Thoracic aorta endothelial cell (primary cell): ENCODE results near the gene EEF1AKMT1. TPM values are rescaled to one million over a fixed set of nuclear protein-coding genes. Genes with fewer than 3 reads are reported as not detected.

Source experiments
- total RNA-seq: library from RNA; depleted of rRNA; stranded (reverse); fragments of >200 nt; gene quantifications from 2 replicates; pipeline ENCODE4 v1.2.3, GENCODE V29; 2012

The EEF1AKMT1 gene, protein sequence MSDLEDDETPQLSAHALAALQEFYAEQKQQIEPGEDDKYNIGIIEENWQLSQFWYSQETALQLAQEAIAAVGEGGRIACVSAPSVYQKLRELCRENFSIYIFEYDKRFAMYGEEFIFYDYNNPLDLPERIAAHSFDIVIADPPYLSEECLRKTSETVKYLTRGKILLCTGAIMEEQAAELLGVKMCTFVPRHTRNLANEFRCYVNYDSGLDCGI
- 9.3 and 10.9 TPM in 2 replicates for total RNA-seq

DNA sequence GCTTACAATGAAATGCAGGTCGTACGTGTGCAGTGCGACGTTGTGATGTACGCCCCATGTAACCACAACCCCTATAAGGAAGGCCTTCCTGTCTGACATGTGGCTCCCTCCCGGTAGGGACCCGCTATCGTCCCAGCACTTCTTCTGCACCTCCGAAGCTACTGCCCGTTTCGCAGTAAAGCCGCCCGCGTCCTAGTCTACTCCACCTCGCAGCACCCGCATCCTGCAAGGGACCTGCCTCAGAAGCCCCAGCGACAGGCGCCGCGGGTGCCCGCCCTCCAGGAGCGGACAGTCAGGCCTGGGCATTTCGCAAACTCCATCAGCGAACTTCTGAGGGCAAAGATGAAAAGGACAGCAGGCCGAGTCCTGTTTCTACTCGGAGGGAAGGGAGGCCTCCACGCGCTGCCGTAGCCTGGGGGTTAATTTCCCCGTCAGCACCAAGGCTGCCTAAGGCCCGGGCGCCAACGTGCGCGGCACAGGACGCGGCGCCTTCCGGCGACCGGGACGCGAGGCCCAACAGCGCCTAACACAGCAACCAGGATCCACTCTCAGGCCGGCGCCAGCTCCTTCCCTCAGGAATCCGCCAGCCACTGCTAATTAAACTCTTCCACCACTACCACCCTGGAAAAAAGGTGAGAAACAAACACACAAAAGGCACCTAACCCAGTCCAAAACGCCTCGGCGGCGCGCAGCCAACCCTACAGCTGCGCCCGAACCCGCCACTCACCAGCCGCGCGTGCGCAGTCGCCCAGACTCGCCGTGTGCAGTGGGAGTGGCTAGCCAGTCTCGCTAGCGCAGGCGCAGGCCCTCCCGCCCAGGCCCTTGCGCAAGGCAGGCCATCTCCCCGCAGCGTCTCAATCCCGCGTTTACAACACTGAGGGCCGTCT lies at the start of gene EEF1AKMT1:
Gene EEF1AKMT1, minus strand, starts transcription at position 768 of the 887 bp plus-strand sequence. CDS start 16,363 bp downstream, outside the sequence.

GRCh38 chr13:20702915-20703779 lies 70.6 kb downstream of the EEF1AKMT1 start, which contains the start of gene IL17D:
TSS of gene IL17D (plus strand) at chr13:20703699. CDS start at chr13:20704002, 303 bp downstream.

Other genes with a start within 250 kb of the EEF1AKMT1 start
- gene CRYL1, start 248.1 kb downstream of the EEF1AKMT1 start, total RNA-seq = 22.7 and 32.4 TPM in 2 replicates
- 18.5 and 18.6 TPM in 2 replicates for gene IFT88, start 206.8 kb downstream of the EEF1AKMT1 start, total RNA-seq
- 2.0 and 5.6 TPM in 2 replicates for gene IL17D, start 70.3 kb downstream of the EEF1AKMT1 start, total RNA-seq
- 50.3 and 53.8 TPM in 2 replicates for gene XPO4, start 128.8 kb upstream of the EEF1AKMT1 start, total RNA-seq